ENCODE measurements around the gene PATE2. TPM values are rescaled to one million over a fixed set of nuclear protein-coding genes. Genes with fewer than 3 reads are reported as not detected.

Gene PATE2
- total and polyA plus RNA-seq, 2 donors (not counting 1 experiment from before 2014, with no cell fraction given), result not detected

- ChIA-PET CTCF (no interaction called here), POLR2A (no interaction called here)
- no peak for ATAC-seq (ENCODE audit: low read depth)
- Mint-ChIP-seq H3K4me3 (no peak overlapping the region), H3K9me3 (ENCODE audit: insufficient read depth) (peaks cover 8% of the 10 kb centered on the region), H3K4me1 (no peaks in the 10 kb centered on the region), H3K27ac (no peak overlapping the region), H3K27me3 (peaks cover 13% of the 10 kb centered on the region)
- Histone ChIP-seq H3K9ac (ENCODE audit: low read length) (no peak overlapping the region), H3K27me3 (replicated peaks in 1 of 4; ENCODE audit: control extremely low read depth in 1 of 4, control insufficient read depth in 3 of 4, insufficient read depth in 4 of 4, low read length in 3 of 4) (peaks cover 0 to 4% (median 0%) of the 10 kb centered on the region in 4 experiments), H3K79me2 (ENCODE audit: control insufficient read depth, insufficient read depth, low read length) (no peaks in the 10 kb centered on the region), H3K4me1 (ENCODE audit: control insufficient read depth in 2 of 2, insufficient read depth in 2 of 2, low read length in 2 of 2) (no peaks in the 10 kb centered on the region), H3K27ac (ENCODE audit: low read length in 2 of 2) (no peak overlapping the region), H2AFZ (ENCODE audit: insufficient read depth, low read depth, low read length, poor library complexity, severe bottlenecking) (no peak overlapping the region), H3K4me3 (ENCODE audit: control extremely low read depth in 1 of 5, extremely low read depth in 1 of 5, insufficient read depth in 1 of 5, low read depth in 2 of 5, low read length in 4 of 5) (no peak overlapping the region), H3K4me2 (replicated peaks; ENCODE audit: low read depth, low read length, poor library complexity, severe bottlenecking) (no peak overlapping the region), H3K9me3 (ENCODE audit: control extremely low read depth in 1 of 3, control insufficient read depth in 2 of 3, insufficient read depth in 1 of 3, low read length in 2 of 3) (peaks cover 0 to 4% (median 0%) of the 10 kb centered on the region in 3 donors), H4K20me1 (ENCODE audit: control insufficient read depth, insufficient read depth, low read length, poor library complexity, severe bottlenecking) (no peaks in the 10 kb centered on the region), H3K36me3 (replicated peaks in 1 of 2; ENCODE audit: control extremely low read depth in 1 of 2, control insufficient read depth in 1 of 2, extremely low read depth in 1 of 2, insufficient read depth in 2 of 2, low read length in 1 of 2) (no peaks in the 10 kb centered on the region)
- no peak for TF ChIP-seq EZH2 (IDR thresholded peaks at IDR 0.05; ENCODE audit: borderline replicate concordance, insufficient read depth, low read depth, low read length, poor library complexity, severe bottlenecking)
- no peak for TF ChIP-seq CTCF (IDR thresholded peaks at IDR 0.05)
- DNase-seq, result no peak
- no CpG with 5 or more reads among the region's 2 CpGs for WGBS (ENCODE audit: insufficient coverage)
- intact Hi-C loops (cut with micrococcal nuclease), result no loop called here
Observed at GRCh38 chr11:125763483-125763882, 15.1 kb downstream of the PATE2 start.

DNA sequence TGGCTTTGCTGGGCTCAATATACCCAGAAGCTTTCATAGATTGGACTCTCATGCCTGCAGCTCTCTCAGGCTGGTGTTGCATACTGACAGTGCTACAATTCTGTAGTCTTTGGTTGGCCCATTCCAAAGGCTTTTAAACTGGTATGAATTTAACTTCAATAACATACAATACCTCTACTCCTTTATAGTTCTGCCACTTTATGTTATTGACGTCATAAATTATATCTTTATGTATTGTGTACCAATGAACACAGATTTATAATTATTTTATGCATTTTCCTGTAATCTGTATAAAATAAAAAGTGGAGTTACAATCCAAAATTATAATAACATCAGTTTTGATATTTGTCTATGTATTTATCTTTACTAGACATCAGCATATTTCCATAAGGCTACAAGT lies 16.2 kb downstream of the PATE2 start:
- H3K4me3 ChIP-seq (ENCODE audit: control extremely low read depth in 1 of 5, extremely low read depth in 1 of 5, insufficient read depth in 1 of 5, low read depth in 2 of 5, low read length in 4 of 5), result no peak overlapping the region
- H3K9ac ChIP-seq (ENCODE audit: low read length), result no peak overlapping the region
- H2AFZ ChIP-seq (ENCODE audit: insufficient read depth, low read depth, low read length, poor library complexity, severe bottlenecking), result no peak overlapping the region
- no peaks in the 10 kb centered on the region for H3K36me3 ChIP-seq (replicated peaks in 1 of 2; ENCODE audit: control extremely low read depth in 1 of 2, control insufficient read depth in 1 of 2, extremely low read depth in 1 of 2, insufficient read depth in 2 of 2, low read length in 1 of 2)
- Mint-ChIP-seq H3K27me3 (peaks cover 10% of the 10 kb centered on the region), H3K4me3 (no peak overlapping the region), H3K4me1 (no peaks in the 10 kb centered on the region), H3K27ac (no peak overlapping the region), H3K9me3 (ENCODE audit: insufficient read depth) (peaks cover 13% of the 10 kb centered on the region)
- ATAC-seq (ENCODE audit: low read depth) (no peak), DNase-seq (no peak)
- intact Hi-C loops (cut with micrococcal nuclease), result no loop called here
- H3K9me3 ChIP-seq (ENCODE audit: control extremely low read depth in 1 of 3, control insufficient read depth in 2 of 3, insufficient read depth in 1 of 3, low read length in 2 of 3), result peaks cover 0 to 4% (median 0%) of the 10 kb centered on the region in 3 donors
- TF ChIP-seq EZH2 (IDR thresholded peaks at IDR 0.05; ENCODE audit: borderline replicate concordance, insufficient read depth, low read depth, low read length, poor library complexity, severe bottlenecking), result no peak
- TF ChIP-seq CTCF (IDR thresholded peaks at IDR 0.05), result no peak
- no peaks in the 10 kb centered on the region for H3K4me1 ChIP-seq (ENCODE audit: control insufficient read depth in 2 of 2, insufficient read depth in 2 of 2, low read length in 2 of 2)
- no peak overlapping the region for H3K27ac ChIP-seq (ENCODE audit: low read length in 2 of 2)
- no CpG with 5 or more reads among the region's 1 CpG for WGBS (ENCODE audit: insufficient coverage)
- H3K27me3 ChIP-seq (replicated peaks in 1 of 4; ENCODE audit: control extremely low read depth in 1 of 4, control insufficient read depth in 3 of 4, insufficient read depth in 4 of 4, low read length in 3 of 4), result peaks cover 0 to 4% (median 0%) of the 10 kb centered on the region in 4 experiments
- ChIA-PET CTCF (no interaction called here), POLR2A (no interaction called here)
- no peak overlapping the region for H3K4me2 ChIP-seq (replicated peaks; ENCODE audit: low read depth, low read length, poor library complexity, severe bottlenecking)
- H3K79me2 ChIP-seq (ENCODE audit: control insufficient read depth, insufficient read depth, low read length), result no peaks in the 10 kb centered on the region
- H4K20me1 ChIP-seq (ENCODE audit: control insufficient read depth, insufficient read depth, low read length, poor library complexity, severe bottlenecking), result no peaks in the 10 kb centered on the region
